BLaER1 (cell line): ENCODE results near the gene OR52K1.

Experiments
- H3K27ac ChIP-seq: shearing (Covaris generic); formaldehyde crosslinking; 2 replicates; pipeline ENCODE4 v1.8.1; 2022
- H3K27me3 ChIP-seq: shearing (Covaris generic); formaldehyde crosslinking; 2 replicates; pipeline ENCODE4 v1.8.1; 2022
- H3K36me3 ChIP-seq: shearing (Covaris generic); formaldehyde crosslinking; 2 replicates; pipeline ENCODE4 v1.8.1; 2022
- H3K4me1 ChIP-seq: shearing (Covaris generic); formaldehyde crosslinking; 2 replicates; pipeline ENCODE4 v1.8.1; 2022
- H3K4me2 ChIP-seq: shearing (Covaris generic); formaldehyde crosslinking; 2 replicates; pipeline ENCODE4 v1.8.1; 2022
- H3K4me3 ChIP-seq: shearing (Covaris generic); formaldehyde crosslinking; 2 replicates; pipeline ENCODE4 v1.8.1; 2022
- H3K9ac ChIP-seq: shearing (Covaris generic); formaldehyde crosslinking; 2 replicates; pipeline ENCODE4 v1.8.1; 2022
- H3K9me3 ChIP-seq: shearing (Covaris generic); formaldehyde crosslinking; 2 replicates; pipeline ENCODE4 v1.8.1; 2022
- H4K20me1 ChIP-seq: shearing (Covaris generic); formaldehyde crosslinking; 2 replicates; pipeline ENCODE4 v1.8.1; 2022
- Cebpa-rat ChIP-seq: shearing (Covaris generic); IDR thresholded peaks from 2 replicates; pipeline ENCODE4 v1.8.1; 2022

OR52K1 gene

DNA sequence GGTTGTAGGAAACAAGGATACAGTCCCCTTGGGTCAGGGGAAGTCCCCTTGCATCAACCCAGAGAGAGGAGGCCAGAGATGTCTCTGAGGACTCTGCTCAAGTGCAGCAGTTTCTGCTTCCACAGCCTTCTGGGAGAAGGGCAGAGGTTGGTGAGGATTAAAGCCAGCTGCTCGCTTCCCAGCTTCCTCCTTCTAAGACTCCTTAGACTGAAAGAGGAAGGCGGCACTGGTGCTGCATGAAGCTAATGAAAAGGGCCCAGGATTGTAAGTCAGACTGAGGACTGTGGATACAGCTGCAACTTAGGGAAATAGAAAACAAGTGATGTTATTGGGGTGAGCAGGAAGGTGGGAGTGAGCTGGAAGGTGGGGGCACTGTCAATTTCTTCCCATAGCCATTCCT, at the start of gene OR52K1:
TSS of gene OR52K1 (plus strand) at position 202 of the 400 bp plus-strand sequence. CDS start 6,255 bp downstream, outside the sequence.
- Histone ChIP-seq H3K9ac (no peak within 1 kb of the TSS), H3K27ac (no peak within 1 kb of the TSS), H3K4me1 (no peaks in the 10 kb centered on the region), H3K4me3 (no peak within 1 kb of the TSS), H3K27me3 (no peaks in the 10 kb centered on the region), H4K20me1 (no peaks in the 10 kb centered on the region), H3K36me3 (no peaks in the 10 kb centered on the region), H3K9me3 (no peaks in the 10 kb centered on the region), H3K4me2 (no peak within 1 kb of the TSS)
- no peak for TF ChIP-seq Cebpa-rat

DNA sequence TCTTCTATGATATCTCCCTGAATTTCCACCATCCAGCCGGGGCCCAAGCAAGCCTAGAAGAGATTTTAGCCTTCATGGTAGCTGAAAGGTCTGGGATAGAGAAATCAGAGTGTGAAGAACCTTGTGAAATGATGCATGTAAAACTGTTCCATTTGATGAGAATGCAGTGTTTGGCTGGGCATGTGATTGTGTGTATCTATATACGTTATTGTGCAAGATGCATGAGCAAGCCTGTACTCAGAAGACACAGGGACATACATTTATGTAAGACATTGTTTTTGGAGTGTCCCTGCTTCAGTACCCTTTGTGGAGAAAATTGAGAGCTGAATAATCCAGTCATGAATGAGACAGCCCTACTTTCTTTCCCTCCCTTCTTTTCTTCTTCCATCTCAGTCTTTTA, 48.6 kb upstream of the OR52K1 start:
- Histone ChIP-seq H3K9me3 (no peaks in the 10 kb centered on the region), H3K9ac (no peak overlapping the region)

DNA sequence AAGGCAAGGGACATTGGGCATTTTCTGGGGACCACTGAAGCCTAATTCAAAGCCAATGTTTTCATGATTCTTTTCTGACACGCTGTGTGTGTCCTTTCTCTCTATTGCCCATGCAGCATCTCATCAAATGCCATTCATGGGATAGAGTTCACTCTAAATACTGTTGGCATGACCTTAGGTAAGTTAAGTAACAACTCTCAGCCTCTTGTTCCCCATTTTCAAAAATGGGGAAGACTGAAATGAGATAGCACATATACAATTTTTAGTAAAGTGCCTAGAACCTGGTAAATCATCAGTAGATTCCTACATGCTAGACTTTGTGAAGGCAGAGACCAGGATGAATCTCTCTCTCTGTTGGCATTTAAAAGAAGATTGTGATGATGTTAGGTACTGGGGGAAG, 46.0 kb upstream of the OR52K1 start:
- Histone ChIP-seq H3K4me3 (no peak overlapping the region), H3K4me1 (no peaks in the 10 kb centered on the region), H3K36me3 (no peaks in the 10 kb centered on the region), H3K27me3 (no peaks in the 10 kb centered on the region), H3K27ac (no peak overlapping the region), H3K9ac (no peak overlapping the region), H4K20me1 (no peaks in the 10 kb centered on the region), H3K9me3 (no peaks in the 10 kb centered on the region), H3K4me2 (no peak overlapping the region)
- no peak for TF ChIP-seq Cebpa-rat

More for the DNA sequence above, 48.6 kb upstream of the OR52K1 start:
- Histone ChIP-seq H4K20me1 (no peaks in the 10 kb centered on the region), H3K4me3 (no peak overlapping the region), H3K4me1 (no peaks in the 10 kb centered on the region), H3K27ac (no peak overlapping the region), H3K27me3 (no peaks in the 10 kb centered on the region), H3K4me2 (no peak overlapping the region), H3K36me3 (no peaks in the 10 kb centered on the region)
- no peak for TF ChIP-seq Cebpa-rat

DNA sequence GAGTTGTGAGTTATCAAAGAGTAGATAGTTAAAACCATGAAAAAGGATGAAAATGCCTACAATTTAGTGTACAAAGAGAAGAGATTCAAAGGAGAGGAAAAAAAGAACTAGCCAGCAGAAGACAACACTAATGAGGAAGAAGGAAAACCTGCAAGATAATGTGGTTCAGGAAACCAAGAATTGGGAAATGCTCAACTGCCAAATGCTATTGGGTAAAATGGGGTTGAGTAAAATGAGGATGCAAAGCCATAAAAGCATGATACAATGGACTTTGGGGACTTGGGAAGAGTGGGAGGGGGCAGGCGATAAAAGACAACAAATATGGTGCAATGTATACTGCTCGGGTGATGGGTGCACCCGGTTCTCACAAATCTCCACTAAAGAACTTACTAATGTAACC, 40.9 kb upstream of the OR52K1 start:
- H3K27ac ChIP-seq = no peak overlapping the region
- H3K4me1 ChIP-seq = no peaks in the 10 kb centered on the region
- no peaks in the 10 kb centered on the region for H3K27me3 ChIP-seq
- H3K9ac ChIP-seq = no peak overlapping the region
- H4K20me1 ChIP-seq = no peaks in the 10 kb centered on the region
- no peak overlapping the region for H3K4me3 ChIP-seq
- no peaks in the 10 kb centered on the region for H3K9me3 ChIP-seq
- TF ChIP-seq Cebpa-rat = no peak
- H3K36me3 ChIP-seq = no peaks in the 10 kb centered on the region
- H3K4me2 ChIP-seq = no peak overlapping the region

DNA sequence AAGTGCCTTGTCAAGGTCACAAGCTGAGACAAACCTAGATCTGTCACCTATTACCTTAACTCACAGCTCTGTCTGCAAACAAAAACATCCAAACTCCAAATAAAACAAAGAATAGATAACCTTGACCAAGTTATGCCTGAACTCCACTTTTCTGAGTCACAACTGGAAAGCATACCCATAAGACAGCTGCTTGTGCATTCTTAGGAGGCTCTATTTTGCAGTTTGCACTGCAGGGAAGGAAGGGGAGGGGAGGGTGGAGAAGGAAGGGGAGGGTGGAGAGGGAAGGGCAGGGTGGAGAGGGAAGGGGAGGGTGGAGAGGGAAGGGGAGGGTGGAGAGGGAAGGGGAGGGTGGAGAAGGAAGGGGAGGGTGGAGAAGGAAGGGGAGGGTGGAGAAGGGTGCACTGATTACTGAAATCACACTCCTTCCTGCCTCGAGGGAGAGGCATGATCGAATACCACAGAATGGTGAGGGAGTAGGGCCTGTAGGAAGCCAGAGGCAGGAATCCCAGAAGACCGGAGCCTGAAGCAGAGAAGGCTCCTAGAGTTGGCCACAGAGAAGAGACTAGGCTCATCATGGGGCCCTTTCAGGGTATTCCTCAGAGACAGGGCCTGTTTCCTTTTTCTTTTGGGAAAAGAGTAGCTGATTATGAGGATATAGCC, 39.1 kb upstream of the OR52K1 start:
- no peaks in the 10 kb centered on the region for H3K4me1 ChIP-seq
- H3K4me3 ChIP-seq = no peak overlapping the region
- no peaks in the 10 kb centered on the region for H4K20me1 ChIP-seq
- no peak overlapping the region for H3K9ac ChIP-seq
- no peaks in the 10 kb centered on the region for H3K27me3 ChIP-seq
- H3K9me3 ChIP-seq = no peaks in the 10 kb centered on the region
- no peak overlapping the region for H3K27ac ChIP-seq
- H3K4me2 ChIP-seq = no peak overlapping the region
- TF ChIP-seq Cebpa-rat = no peak
- H3K36me3 ChIP-seq = no peaks in the 10 kb centered on the region

DNA sequence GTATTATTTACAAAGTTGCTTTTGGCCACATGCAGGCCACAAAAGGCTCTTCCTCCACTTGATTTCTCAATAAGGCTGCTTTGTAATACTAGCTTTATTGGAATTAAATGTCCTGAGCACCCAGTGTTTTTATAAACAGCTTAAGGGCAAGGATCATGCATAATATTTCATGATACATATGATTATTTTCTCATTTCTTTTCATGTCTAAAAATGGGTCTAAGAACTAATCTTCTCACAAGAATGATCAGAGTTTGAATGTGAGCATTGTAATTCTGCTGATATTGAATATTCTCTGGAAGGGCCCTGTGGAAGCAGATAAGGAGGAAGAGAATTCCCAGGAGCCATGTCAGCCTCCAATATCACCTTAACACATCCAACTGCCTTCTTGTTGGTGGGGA, 33.5 kb upstream of the OR52K1 start, which contains the start of gene OR52K2:
TSS of gene OR52K2 (plus strand) at position 301 of the 400 bp plus-strand sequence. CDS start at position 346, 45 bp downstream.
- H3K4me3 ChIP-seq = no peak within 1 kb of the TSS
- no peaks in the 10 kb centered on the region for H3K27me3 ChIP-seq
- H3K4me1 ChIP-seq = no peaks in the 10 kb centered on the region
- H3K27ac ChIP-seq = no peak within 1 kb of the TSS
- TF ChIP-seq Cebpa-rat = no peak
- H3K9me3 ChIP-seq = peaks cover under 1% of the 10 kb centered on the region
- H3K4me2 ChIP-seq = no peak within 1 kb of the TSS
- H3K9ac ChIP-seq = no peak within 1 kb of the TSS
- no peaks in the 10 kb centered on the region for H3K36me3 ChIP-seq
- H4K20me1 ChIP-seq = no peaks in the 10 kb centered on the region

DNA sequence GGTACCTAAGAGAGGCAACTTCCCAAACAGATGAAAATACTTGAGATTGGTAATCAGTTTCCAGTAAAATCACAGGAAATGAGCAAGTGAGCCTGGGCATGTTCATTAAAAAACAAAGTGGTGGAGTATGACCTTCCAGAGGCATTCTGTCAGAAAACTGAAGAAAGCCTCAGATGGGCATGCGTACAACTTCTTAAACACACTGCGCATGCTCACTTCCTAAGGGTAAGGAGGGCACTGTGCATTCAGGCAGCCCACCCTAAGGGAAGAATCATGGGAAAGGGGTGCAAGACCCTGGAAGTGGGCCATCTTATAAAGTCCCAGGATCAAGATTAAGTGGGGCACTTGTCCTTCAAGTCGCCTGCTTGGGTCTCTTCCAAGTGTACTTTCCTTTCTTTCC, 29.3 kb upstream of the OR52K1 start:
- no peak for TF ChIP-seq Cebpa-rat
- no peak overlapping the region for H3K9ac ChIP-seq
- H4K20me1 ChIP-seq = no peaks in the 10 kb centered on the region
- no peak overlapping the region for H3K4me3 ChIP-seq
- no peaks in the 10 kb centered on the region for H3K27me3 ChIP-seq
- no peak overlapping the region for H3K4me2 ChIP-seq
- H3K4me1 ChIP-seq = peaks cover 7% of the 10 kb centered on the region; the same call in 1 of the 2 replicates
- H3K36me3 ChIP-seq = no peaks in the 10 kb centered on the region
- no peak overlapping the region for H3K27ac ChIP-seq
- peaks cover 11% of the 10 kb centered on the region for H3K9me3 ChIP-seq

DNA sequence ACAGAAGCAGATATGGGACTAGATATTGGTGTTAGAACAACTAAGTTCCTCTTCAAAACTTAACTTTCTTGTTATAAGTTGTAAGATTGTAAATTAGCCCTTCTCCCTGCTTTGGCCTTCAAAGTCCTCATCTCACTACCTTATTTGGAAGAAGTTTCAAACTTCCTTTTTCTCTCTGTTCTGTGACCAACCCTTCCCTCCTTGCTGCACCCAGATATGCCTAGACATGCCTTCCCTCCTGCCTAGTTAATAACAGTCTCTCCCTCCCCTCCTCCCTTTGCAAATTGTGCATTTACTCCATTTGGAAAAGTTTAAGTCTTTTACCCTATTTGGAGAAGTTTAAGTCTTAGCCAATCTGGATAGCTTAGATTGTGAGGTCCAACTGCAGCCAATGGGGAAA, 28.4 kb upstream of the OR52K1 start:
- Histone ChIP-seq H3K4me3 (no peak overlapping the region), H3K36me3 (no peaks in the 10 kb centered on the region), H4K20me1 (no peaks in the 10 kb centered on the region), H3K4me2 (no peak overlapping the region), H3K27ac (no peak overlapping the region), H3K27me3 (no peaks in the 10 kb centered on the region), H3K9ac (no peak overlapping the region), H3K4me1 (peaks cover 7% of the 10 kb centered on the region; the same call in 1 of the 2 replicates), H3K9me3 (peaks cover 11% of the 10 kb centered on the region)
- no peak for TF ChIP-seq Cebpa-rat

DNA sequence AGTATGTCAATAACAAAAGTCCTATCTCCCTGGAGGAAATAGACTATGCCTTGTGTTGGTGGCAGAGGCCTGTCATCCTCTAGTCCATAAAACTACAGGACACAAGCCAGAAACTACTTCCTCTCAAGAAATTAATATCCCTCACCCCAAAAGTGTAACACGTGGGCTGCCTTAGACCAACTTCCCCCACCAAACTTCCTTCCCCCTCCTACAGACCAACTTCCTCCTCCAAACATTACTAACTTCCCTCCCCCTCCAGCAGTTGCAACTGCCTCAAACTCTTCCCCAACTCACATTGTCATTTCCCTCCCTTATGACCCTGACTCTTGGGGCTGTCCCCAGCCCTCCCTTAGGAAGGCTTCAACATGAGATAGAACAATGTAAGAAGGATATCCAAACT, 27.0 kb upstream of the OR52K1 start:
- Histone ChIP-seq H3K4me1 (peaks cover 7% of the 10 kb centered on the region; the same call in 1 of the 2 replicates), H3K4me3 (no peak overlapping the region), H3K9me3 (peaks cover 11% of the 10 kb centered on the region), H3K36me3 (no peaks in the 10 kb centered on the region), H4K20me1 (no peaks in the 10 kb centered on the region), H3K4me2 (peak overlapping the region; percentile 2; the same call in 1 of the 2 replicates), H3K27ac (no peak overlapping the region), H3K9ac (no peak overlapping the region), H3K27me3 (no peaks in the 10 kb centered on the region)
- TF ChIP-seq Cebpa-rat = no peak

DNA sequence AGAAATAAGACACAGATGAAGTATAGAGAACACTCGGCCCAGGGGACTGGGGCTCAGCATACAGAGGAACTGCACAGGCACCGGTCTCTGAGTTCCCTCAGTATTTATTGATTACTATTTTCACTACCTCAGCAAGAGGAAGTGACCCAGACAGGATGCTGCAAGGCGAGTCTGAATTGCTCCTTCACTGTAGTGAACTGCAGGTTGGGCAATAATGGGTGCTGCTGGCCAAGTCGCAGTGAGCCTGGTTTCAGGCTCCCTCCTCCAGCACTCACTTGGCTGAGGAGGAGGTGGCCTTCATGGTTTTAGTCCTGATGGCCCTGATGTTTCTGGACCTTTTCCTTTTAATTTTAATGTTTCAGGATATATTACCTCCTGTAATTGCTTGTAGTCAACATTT, 22.9 kb upstream of the OR52K1 start:
- TF ChIP-seq Cebpa-rat = no peak
- Histone ChIP-seq H3K27me3 (no peaks in the 10 kb centered on the region), H3K9ac (no peak overlapping the region), H3K9me3 (peaks cover 21% of the 10 kb centered on the region), H3K4me1 (peaks cover 7% of the 10 kb centered on the region; the same call in 1 of the 2 replicates), H3K4me3 (no peak overlapping the region), H3K27ac (no peak overlapping the region), H3K4me2 (no peak overlapping the region), H4K20me1 (no peaks in the 10 kb centered on the region), H3K36me3 (no peaks in the 10 kb centered on the region)
